ES-I3 (cell line): Measurements from ENCODE around the gene DYNC1I1.

Experiments used
- H3K36me3 ChIP-seq: 2 replicates; pipeline ENCODE4 v1.6.1; 2013; ENCODE audit warnings: mild to moderate bottlenecking, low read length, control low read depth, moderate library complexity; ENCODE audit not compliant: insufficient read depth
- H3K4me1 ChIP-seq: 2 replicates; pipeline ENCODE4 v1.6.1; 2013; ENCODE audit warnings: mild to moderate bottlenecking, control low read depth, low read length; ENCODE audit not compliant: insufficient read depth
- H3K9ac ChIP-seq: 2 replicates; pipeline ENCODE4 v1.6.1; 2013; ENCODE audit warnings: low read depth, mild to moderate bottlenecking, low read length, moderate library complexity
- H3K9me3 ChIP-seq: 2 replicates; pipeline ENCODE4 v1.6.1; 2013; ENCODE audit warnings: mild to moderate bottlenecking, low read length, moderate library complexity; ENCODE audit not compliant: control insufficient read depth, insufficient read depth

DYNC1I1 gene

DNA sequence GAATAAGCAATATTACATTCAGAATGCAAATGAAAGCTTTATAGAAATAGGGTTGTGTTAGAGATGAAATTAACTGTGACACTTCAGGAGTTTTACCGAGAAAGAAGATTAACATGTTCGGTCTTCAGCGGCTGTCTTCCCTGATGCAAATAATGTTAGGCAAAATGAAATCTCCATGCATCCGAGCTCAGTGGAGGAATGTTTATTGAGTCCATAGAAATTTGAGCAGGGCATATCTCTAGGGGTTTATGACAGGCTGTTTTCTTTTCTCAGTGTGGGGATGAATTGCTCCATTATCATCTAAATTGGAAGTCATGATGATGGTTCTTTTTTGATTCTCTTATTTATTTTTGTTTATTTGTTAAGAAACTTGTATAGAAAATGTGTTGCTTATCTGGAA is 31.7 kb downstream of the DYNC1I1 start:
- H3K9ac ChIP-seq: no peak overlapping the region
- no peaks in the 10 kb centered on the region for H3K4me1 ChIP-seq
- no peaks in the 10 kb centered on the region for H3K36me3 ChIP-seq
- H3K9me3 ChIP-seq: no peaks in the 10 kb centered on the region

DNA sequence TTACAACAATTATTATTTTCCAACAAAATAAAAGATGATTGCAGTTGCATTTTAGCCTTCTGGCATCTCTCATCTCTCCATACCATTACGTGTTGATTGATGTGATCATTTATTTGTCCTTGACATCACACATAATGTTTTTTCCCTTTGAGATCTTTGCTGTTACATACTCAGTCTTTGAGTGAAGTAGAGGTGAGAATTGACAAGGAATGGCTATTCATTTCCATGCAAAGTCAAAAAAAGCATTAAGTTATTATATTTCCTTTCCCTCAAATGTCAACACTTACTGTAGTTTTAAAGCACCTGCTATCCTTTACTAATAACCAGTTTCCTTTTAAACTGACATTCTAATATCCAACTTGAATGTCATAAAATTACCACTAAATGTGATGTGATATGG is 33.6 kb downstream of the DYNC1I1 start:
- Histone ChIP-seq H3K9me3 (no peaks in the 10 kb centered on the region), H3K36me3 (no peaks in the 10 kb centered on the region), H3K9ac (no peak overlapping the region), H3K4me1 (no peaks in the 10 kb centered on the region)

GRCh38 chr7:95808396-95808795 is 36.0 kb downstream of the DYNC1I1 start:
- no peaks in the 10 kb centered on the region for H3K9me3 ChIP-seq
- H3K9ac ChIP-seq: no peak overlapping the region

DNA sequence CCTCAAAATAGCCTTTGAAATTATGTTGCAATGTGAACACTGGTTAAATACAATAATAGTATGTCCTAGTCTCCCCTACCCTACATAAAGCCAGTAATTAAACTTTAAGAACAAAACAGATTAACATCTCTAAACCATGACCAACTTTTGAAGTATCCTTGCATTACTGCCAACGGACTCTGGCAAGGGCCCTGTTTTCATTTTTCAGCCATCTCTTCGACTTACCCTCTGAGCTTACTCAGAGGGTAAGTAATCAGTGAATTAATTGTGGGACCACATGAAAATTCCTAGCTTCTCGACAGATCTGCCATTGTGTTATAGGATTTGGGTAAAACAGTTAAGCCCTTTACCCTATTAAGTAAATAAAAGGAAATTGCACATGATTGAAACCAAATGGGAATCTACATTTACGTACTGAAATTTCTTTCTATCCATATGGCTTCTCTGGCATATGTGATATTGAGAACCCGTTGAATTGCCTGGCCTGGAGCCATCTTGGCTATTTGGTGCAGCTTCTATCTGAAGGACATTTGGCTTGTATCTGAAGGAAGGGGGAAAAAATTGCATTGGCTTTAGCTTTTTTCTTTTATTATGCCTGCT is 39.6 kb downstream of the DYNC1I1 start:
- Histone ChIP-seq H3K36me3 (no peaks in the 10 kb centered on the region), H3K4me1 (no peaks in the 10 kb centered on the region), H3K9ac (no peak overlapping the region), H3K9me3 (no peaks in the 10 kb centered on the region)

More at GRCh38 chr7:95808396-95808795, 36.0 kb downstream of the DYNC1I1 start:
- H3K4me1 ChIP-seq: no peaks in the 10 kb centered on the region
- no peaks in the 10 kb centered on the region for H3K36me3 ChIP-seq

DNA sequence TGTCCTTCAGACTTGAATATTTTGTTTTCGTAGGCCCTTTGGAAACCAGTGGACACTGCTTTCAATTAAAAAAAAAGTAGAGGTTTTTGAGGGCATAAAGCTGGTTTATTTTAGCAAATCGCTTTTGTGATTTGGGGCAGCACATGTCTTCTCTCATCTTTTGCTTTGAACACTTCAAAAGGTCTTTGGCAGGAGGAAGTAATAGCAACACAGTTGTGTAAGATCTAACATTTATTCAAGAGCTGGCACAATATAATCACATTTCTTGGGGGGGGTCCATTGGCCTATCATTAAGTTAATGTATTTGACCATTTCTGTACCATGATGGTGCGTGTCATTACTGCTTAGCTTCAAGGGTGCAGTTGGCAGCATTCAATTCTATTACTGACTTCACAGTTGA is 42.4 kb downstream of the DYNC1I1 start:
- Histone ChIP-seq H3K9ac (no peak overlapping the region), H3K36me3 (no peaks in the 10 kb centered on the region)

DNA sequence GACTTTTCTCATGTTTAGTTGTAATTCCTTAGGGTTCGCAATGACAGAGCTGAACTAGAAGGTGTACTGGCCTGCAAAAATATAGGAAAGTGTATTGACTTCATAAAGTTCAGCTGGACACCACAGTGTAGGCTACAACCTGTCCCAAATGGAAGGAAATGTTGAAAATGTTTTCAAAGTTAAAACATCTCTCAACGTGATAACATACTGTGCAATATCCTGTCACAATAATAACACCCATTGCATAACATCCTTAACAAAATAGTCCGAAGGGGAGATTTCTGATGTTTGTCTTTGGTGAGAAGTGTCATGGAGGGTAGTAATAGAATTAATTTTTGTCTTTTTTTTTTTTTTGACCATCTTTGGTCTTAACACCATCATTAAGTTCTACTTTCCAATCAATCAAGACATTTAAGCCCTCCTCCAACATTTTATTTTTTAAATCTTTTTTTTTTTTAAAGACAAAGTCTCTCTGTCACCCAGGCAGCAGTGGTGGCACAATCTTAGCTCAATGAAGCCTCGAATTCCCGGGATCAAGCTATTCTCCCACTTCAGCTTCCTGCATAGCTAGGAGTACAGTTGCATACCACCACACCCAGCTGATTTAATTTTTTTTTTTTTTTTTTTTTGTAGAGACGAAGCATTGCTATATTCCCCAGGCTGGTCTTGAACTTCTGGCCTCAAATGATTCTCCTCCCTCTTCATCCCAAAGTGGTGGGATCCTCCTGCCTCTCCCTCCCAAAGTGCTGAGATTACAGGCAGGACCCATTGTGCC is 45.7 kb downstream of the DYNC1I1 start:
- Histone ChIP-seq H3K9me3 (no peaks in the 10 kb centered on the region), H3K36me3 (no peaks in the 10 kb centered on the region), H3K4me1 (no peaks in the 10 kb centered on the region), H3K9ac (no peak overlapping the region)

More for the DNA sequence above, 42.4 kb downstream of the DYNC1I1 start:
- Histone ChIP-seq H3K4me1 (no peaks in the 10 kb centered on the region), H3K9me3 (no peaks in the 10 kb centered on the region)

GRCh38 chr7:95820778-95821177 is 48.4 kb downstream of the DYNC1I1 start:
- Histone ChIP-seq H3K9me3 (no peaks in the 10 kb centered on the region), H3K36me3 (no peaks in the 10 kb centered on the region), H3K9ac (no peak overlapping the region), H3K4me1 (peaks cover 7% of the 10 kb centered on the region; the same call in 1 of the 2 replicates)

GRCh38 chr7:95822717-95823116 is 50.4 kb downstream of the DYNC1I1 start:
- Histone ChIP-seq H3K9ac (no peak overlapping the region), H3K36me3 (no peaks in the 10 kb centered on the region), H3K9me3 (no peaks in the 10 kb centered on the region), H3K4me1 (peaks cover 10% of the 10 kb centered on the region; the same call in 1 of the 2 replicates)

DNA sequence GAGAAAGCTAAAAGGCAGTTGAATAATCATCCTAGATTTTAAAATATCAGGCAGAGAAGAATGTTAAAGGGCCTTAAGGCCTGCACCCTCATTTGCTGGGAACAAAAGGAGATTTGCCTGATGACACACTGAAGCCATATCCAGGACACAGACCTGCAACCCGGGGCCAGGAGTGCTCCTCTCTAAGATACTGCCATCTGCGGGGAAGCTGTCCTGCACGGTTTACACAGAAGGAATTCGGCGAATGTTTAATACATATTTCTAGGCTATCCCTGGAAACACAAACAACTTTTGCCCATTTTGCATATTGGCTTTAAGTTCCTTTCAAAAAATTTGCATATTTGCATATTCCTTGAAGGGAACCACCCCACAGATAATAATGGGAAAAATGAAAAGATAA is 52.3 kb downstream of the DYNC1I1 start:
- Histone ChIP-seq H3K4me1 (peaks cover 18% of the 10 kb centered on the region), H3K9me3 (no peaks in the 10 kb centered on the region), H3K36me3 (no peaks in the 10 kb centered on the region), H3K9ac (no peak overlapping the region)

DNA sequence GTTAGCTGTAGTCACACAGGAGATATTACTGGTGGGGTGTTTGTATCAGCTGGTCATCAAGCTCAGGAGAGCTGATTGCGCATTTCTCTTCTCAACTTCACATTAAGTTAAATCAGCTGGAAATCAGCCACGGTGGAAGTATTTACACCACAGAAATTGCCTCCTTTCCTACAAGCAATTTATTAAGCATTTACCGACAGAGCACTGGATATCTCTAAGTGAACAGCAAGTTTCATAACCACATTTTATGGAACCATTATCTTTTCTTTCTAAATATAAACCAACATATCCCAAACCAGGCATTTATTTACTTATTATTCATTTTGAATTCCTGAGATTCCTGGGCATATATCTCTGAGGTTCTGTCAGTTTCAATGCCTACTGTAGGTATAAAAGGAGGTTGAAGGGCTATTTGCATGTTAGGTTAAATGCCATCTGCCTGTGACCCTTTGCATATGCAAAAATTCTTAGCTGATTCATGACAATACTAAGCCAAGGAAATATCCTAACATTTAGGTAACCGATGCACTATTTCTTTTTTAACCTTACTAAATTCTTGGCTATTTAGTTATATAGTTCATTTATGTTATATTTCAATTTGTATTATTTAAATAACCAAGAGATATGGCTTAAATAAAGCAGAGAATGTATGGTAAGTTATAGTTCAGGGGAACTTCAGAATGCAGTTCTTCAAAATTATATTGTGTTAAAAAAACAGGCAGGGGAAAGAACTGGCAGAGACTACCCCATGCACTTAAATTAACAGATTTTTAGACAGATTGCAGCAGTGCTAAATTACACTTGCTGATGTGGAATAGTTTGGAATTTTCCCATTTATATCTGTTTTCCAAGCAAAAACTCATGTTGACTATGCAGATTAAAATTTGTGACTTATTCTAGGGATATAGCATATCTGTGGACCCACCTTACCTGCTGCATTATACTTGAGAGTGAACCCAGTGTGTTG is 56.8 kb downstream of the DYNC1I1 start:
- H3K9me3 ChIP-seq: no peaks in the 10 kb centered on the region
- no peaks in the 10 kb centered on the region for H3K36me3 ChIP-seq
- H3K4me1 ChIP-seq: peaks cover 29% of the 10 kb centered on the region
- no peak overlapping the region for H3K9ac ChIP-seq

- peaks cover 10% of the 10 kb centered on the region; the same call in 1 of the 2 replicates for H3K4me1 ChIP-seq
- H3K9me3 ChIP-seq: no peaks in the 10 kb centered on the region
- no peak overlapping the region for H3K9ac ChIP-seq
- H3K36me3 ChIP-seq: no peaks in the 10 kb centered on the region
These were observed 68.9 kb downstream of the DYNC1I1 start for GRCh38 chr7:95840953-95841950.

- Histone ChIP-seq H3K36me3 (no peaks in the 10 kb centered on the region), H3K9ac (no peak overlapping the region), H3K4me1 (peaks cover 10% of the 10 kb centered on the region; the same call in 1 of the 2 replicates), H3K9me3 (no peaks in the 10 kb centered on the region)
These were observed 70.9 kb downstream of the DYNC1I1 start for GRCh38 chr7:95843286-95843685.

GRCh38 chr7:95845007-95845406 is 72.7 kb downstream of the DYNC1I1 start:
- Histone ChIP-seq H3K36me3 (no peaks in the 10 kb centered on the region), H3K4me1 (peaks cover 10% of the 10 kb centered on the region; the same call in 1 of the 2 replicates), H3K9ac (no peak overlapping the region), H3K9me3 (no peaks in the 10 kb centered on the region)
